WTC11 (cell line): ENCODE data around the gene ADD2.

Source experiments
- ESRRA ChIP-seq: sonication (generic); formaldehyde crosslinking; IDR thresholded peaks from 2 replicates; pipeline ENCODE4 v1.8.1; 2022; ENCODE audit warnings: mild to moderate bottlenecking, missing genetic modification reagents, borderline replicate concordance
- ETV6 ChIP-seq: sonication (generic); formaldehyde crosslinking; IDR thresholded peaks from 2 replicates; pipeline ENCODE4 v1.8.1; 2022; ENCODE audit warnings: mild to moderate bottlenecking, missing genetic modification reagents
- IRF2 ChIP-seq: sonication (generic); formaldehyde crosslinking; IDR thresholded peaks from 2 replicates; pipeline ENCODE4 v1.8.0; 2022; ENCODE audit warnings: low read depth, missing genetic modification reagents, borderline replicate concordance
- JUN ChIP-seq: sonication (generic); formaldehyde crosslinking; IDR thresholded peaks from 2 replicates; pipeline ENCODE4 v1.8.0; 2023; ENCODE audit warnings: mild to moderate bottlenecking, missing genetic modification reagents
- MYBL2 ChIP-seq: sonication (generic); formaldehyde crosslinking; IDR thresholded peaks from 2 replicates; pipeline ENCODE4 v1.8.1; 2023; ENCODE audit warnings: mild to moderate bottlenecking, moderate library complexity, missing genetic modification reagents
- NFYB ChIP-seq: sonication (generic); formaldehyde crosslinking; conservative IDR thresholded peaks from 2 replicates; pipeline ENCODE4 v1.8.0; 2022; ENCODE audit warnings: low read depth, missing genetic modification reagents
- SMAD3 ChIP-seq: sonication (generic); formaldehyde crosslinking; IDR thresholded peaks from 2 replicates; pipeline ENCODE4 v1.8.0; 2022; ENCODE audit warnings: missing genetic modification reagents, mild to moderate bottlenecking, borderline replicate concordance
- SMAD4 ChIP-seq: sonication (generic); formaldehyde crosslinking; IDR thresholded peaks from 2 replicates; pipeline ENCODE4 v1.8.0; 2022; ENCODE audit warnings: mild to moderate bottlenecking, missing genetic modification reagents
- ZNF671 ChIP-seq: fragments of 250-450 bp; sonication (Bioruptor Pico); IDR thresholded peaks from 2 replicates; pipeline ENCODE4 v1.8.0; 2021; ENCODE audit warnings: mild to moderate bottlenecking
- TF ChIP-seq, protein P1 (sequence below): fragments of 200-600 bp; IDR thresholded peaks from 2 replicates; pipeline ENCODE4 v1.8.0; 2022; ENCODE audit warnings: antibody characterized with exemption
- TF ChIP-seq, protein P2 (sequence below): sonication (generic); formaldehyde crosslinking; IDR thresholded peaks from 2 replicates; pipeline ENCODE4 v1.8.1; 2023; ENCODE audit warnings: mild to moderate bottlenecking, missing genetic modification reagents
- TF ChIP-seq, protein P3 (sequence below): fragments of 250-450 bp; sonication (Bioruptor Pico); IDR thresholded peaks from 2 replicates; pipeline ENCODE4 v2.1.2; 2022; ENCODE audit warnings: mild to moderate bottlenecking, moderate library complexity
- TF ChIP-seq, protein P4 (sequence below): sonication (generic); formaldehyde crosslinking; IDR thresholded peaks from 2 replicates; pipeline ENCODE4 v1.8.0; 2022; ENCODE audit warnings: mild to moderate bottlenecking, missing genetic modification reagents

DNA sequence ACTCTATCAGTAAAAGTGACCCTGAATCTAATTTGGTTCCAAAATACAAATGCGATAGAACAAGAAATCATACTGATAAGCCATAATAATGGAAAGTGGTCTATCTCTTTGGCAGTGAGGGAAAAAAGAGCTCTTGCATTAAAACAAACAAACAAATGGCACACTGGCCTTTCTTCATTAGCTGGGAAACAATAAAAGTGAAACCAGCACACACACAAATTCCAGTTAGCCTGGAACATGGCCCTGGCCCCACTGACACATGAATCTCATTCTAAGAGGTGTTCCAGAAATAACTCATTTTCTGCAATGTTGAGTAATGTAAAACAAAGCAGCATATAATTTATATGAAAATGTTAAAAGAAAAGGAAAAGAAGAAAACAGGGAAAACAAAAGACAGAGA is 135.0 kb downstream of the ADD2 start:
- TF ChIP-seq NFYB (CRISPR knock-in tag) (no peak), JUN (no peak), SMAD3 (no peak), ZNF671 (CRISPR knock-in tag) (no peak), ETV6 (CRISPR knock-in tag) (no peak), MYBL2 (CRISPR knock-in tag) (no peak), IRF2 (CRISPR knock-in tag) (no peak), ESRRA (CRISPR knock-in tag) (no peak), SMAD4 (CRISPR knock-in tag) (no peak)
- TF ChIP-seq, protein P1, sequence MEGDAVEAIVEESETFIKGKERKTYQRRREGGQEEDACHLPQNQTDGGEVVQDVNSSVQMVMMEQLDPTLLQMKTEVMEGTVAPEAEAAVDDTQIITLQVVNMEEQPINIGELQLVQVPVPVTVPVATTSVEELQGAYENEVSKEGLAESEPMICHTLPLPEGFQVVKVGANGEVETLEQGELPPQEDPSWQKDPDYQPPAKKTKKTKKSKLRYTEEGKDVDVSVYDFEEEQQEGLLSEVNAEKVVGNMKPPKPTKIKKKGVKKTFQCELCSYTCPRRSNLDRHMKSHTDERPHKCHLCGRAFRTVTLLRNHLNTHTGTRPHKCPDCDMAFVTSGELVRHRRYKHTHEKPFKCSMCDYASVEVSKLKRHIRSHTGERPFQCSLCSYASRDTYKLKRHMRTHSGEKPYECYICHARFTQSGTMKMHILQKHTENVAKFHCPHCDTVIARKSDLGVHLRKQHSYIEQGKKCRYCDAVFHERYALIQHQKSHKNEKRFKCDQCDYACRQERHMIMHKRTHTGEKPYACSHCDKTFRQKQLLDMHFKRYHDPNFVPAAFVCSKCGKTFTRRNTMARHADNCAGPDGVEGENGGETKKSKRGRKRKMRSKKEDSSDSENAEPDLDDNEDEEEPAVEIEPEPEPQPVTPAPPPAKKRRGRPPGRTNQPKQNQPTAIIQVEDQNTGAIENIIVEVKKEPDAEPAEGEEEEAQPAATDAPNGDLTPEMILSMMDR, result no peak
- TF ChIP-seq, protein P2, sequence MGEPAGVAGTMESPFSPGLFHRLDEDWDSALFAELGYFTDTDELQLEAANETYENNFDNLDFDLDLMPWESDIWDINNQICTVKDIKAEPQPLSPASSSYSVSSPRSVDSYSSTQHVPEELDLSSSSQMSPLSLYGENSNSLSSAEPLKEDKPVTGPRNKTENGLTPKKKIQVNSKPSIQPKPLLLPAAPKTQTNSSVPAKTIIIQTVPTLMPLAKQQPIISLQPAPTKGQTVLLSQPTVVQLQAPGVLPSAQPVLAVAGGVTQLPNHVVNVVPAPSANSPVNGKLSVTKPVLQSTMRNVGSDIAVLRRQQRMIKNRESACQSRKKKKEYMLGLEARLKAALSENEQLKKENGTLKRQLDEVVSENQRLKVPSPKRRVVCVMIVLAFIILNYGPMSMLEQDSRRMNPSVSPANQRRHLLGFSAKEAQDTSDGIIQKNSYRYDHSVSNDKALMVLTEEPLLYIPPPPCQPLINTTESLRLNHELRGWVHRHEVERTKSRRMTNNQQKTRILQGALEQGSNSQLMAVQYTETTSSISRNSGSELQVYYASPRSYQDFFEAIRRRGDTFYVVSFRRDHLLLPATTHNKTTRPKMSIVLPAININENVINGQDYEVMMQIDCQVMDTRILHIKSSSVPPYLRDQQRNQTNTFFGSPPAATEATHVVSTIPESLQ (CRISPR knock-in tag), result no peak
- TF ChIP-seq, protein P3, sequence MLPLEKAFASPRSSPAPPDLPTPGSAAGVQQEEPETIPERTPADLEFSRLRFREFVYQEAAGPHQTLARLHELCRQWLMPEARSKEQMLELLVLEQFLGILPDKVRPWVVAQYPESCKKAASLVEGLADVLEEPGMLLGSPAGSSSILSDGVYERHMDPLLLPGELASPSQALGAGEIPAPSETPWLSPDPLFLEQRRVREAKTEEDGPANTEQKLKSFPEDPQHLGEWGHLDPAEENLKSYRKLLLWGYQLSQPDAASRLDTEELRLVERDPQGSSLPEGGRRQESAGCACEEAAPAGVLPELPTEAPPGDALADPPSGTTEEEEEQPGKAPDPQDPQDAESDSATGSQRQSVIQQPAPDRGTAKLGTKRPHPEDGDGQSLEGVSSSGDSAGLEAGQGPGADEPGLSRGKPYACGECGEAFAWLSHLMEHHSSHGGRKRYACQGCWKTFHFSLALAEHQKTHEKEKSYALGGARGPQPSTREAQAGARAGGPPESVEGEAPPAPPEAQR, result no peak
- TF ChIP-seq, protein P4, sequence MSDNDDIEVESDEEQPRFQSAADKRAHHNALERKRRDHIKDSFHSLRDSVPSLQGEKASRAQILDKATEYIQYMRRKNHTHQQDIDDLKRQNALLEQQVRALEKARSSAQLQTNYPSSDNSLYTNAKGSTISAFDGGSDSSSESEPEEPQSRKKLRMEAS, result no peak
